ENCODE results near the gene EPB42.

- TF ChIP-seq CTCF (conservative IDR thresholded peaks at IDR 0.05; ENCODE audit: low read depth, low read length): no peak
- TF ChIP-seq EZH2 (IDR thresholded peaks at IDR 0.05; ENCODE audit: low read length, unreplicated experiment): no peak
- no peak for TF ChIP-seq EZH2phosphoT487 (IDR thresholded peaks at IDR 0.05; ENCODE audit: borderline replicate concordance, low read length)
Measured at GRCh38 chr15:43198992-43199391, 21.8 kb downstream of the EPB42 start.

Measured in PC-3 (cell line).